Stimulated activated CD4-positive, alpha-beta T cell treated with anti-CD3 and anti-CD28 coated beads, Interleukin-4, amount 100 ng/mL, for 4 hours (primary cell): ENCODE results near the gene OR8B8.
"Not testable (repeated sequence)": the region's sequence is repeated elsewhere in the genome, so short reads cannot be mapped to it uniquely, and the experiment has no call there.

Experiments
- DNase-seq, 2 experiments: peaks; one replicate each; pipeline ENCODE4 v3.0.0-alpha.2; 2020

OR8B8 gene

GRCh38 chr11:124441081-124441480 lies 4.4 kb downstream of the OR8B8 start:
- DNase-seq, result no peak

DNA sequence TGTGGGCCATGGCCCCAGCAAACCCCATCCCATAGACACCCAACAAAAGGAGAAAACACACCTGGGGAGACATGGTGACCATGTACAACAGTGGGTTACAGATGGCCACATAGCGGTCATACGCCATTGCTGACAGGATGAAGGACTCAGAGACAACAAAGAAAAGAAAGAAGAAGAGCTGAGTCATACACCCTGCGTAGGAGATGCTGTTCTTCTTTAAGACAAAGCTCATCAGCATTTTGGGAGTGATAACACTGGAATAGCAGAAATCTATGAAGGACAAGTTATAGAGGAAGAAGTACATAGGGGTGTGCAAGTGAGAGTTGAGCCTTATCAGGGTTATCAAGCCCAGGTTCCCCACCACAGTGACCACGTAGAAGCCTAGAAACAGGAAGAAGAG lies 4.9 kb downstream of the OR8B8 start:
- DNase-seq, result no peak

DNA sequence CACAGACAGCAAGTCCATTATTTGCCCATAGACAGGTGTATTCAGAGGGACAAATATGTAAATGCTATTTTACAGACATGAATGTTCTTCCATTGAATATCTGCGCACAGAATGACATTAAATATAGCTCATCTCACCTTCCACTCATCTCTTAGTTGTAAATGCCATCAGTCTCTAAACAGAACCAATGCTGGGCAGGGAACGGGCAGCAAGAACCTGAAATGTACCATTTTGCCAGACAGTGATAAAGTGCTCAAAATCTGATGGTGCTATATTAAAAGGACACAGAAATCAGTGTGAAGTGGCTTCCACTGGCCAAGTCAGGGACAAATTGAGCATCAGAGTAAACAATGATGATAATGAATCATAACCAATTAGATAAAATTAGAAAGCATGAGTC lies 10.8 kb downstream of the OR8B8 start:
- DNase-seq, result no peak

DNA sequence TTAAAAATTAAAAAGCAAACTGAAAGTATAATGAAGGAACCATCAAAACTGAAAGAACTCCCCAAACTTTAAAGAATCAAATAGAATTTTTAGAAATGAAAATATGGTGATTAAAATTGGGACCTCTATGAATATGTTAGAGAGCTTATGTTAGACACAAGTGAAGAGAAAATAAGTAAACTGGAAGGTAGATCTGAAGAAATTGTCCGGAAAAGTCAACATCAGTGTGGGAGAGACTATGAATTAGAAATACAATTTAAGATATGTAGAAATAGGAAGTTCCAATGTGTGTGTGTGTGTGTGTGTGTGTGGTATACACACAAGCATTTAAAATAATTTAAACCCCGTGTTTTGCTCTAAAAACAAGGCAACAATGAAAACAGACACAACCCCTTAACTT lies 15.9 kb downstream of the OR8B8 start:
- no peak for DNase-seq

DNA sequence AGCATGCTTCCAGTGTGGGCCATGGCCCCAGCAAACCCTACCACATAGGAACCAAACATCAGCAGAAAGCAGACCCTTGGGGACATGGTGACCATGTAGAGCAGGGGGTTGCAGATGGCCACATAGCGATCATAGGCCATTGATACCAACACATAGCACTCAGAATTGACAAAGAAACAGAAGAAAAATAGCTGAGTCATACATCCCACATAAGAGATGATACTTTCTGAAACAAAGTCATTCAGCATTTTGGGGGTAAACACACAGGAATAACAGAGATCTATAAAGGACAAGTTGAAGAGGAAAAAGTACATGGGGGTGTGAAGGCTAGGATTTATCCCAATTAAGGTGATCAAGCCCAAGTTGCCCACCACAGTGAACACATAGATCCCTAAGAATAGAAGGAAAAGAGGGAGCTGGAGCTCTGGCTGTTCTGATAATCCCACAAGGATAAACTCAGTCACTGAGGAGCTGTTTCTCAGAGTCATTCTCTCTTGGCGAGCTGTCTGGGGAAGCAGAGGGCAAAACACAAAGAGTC lies 21.0 kb downstream of the OR8B8 start, which contains the start of gene OR8B4:
Gene OR8B4, minus strand, starts transcription at position 488 of the 538 bp plus-strand sequence. Its CDS starts 0 bp downstream, at position 488.
- no peak for DNase-seq

- no peak for DNase-seq
Observed at GRCh38 chr11:124421043-124421442, 24.5 kb downstream of the OR8B8 start.

DNA sequence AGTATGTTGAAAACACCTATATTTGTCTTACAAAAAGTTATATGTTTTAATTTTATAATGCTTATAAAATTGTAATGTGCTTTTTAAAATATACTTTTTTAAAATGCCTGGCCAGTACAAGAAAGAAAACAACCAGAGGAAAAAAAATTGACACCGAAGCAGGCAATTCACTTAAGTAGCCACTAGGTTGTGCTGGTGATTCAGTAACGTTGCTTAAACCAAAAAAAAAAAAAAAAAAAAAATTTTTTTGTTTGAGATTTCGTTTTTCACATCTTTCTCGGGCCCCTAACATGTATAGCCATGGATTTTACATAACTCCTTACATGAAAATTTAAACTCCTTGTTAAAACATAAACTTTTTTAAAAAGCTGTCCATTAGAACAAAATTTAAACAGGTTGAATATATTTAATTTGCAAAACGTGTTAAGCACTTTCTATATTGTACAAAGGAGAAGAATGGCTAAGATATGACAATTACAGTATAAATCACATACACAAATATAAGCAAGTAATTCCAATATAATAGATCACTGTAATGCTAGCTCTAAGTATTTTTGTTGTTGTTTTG lies 30.1 kb downstream of the OR8B8 start:
- no peak for DNase-seq

- DNase-seq, result no peak
Observed at GRCh38 chr11:124409906-124410305, 35.6 kb downstream of the OR8B8 start.

DNA sequence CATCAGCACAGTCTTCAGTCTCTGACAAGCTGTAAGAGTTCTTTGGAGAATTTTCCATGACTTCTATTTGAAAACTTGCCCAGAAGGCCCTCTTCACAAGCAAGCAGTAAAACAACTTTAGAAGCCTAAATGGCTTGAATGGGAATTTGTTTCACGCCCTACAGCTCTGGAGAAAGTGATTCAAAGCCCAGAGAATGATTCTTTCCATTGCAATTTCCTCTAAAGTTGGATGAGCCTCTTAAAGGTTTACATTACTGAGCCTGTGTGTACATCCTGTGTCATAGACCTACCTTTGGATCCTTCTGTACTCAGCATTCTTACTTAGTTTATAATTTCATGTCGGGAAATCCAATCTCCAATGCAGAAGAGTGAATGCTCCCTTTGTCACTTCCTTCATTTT lies 39.9 kb downstream of the OR8B8 start:
- DNase-seq, result no peak

GRCh38 chr11:124403186-124403585 lies 42.3 kb downstream of the OR8B8 start:
- not testable (repeated sequence) for DNase-seq

DNA sequence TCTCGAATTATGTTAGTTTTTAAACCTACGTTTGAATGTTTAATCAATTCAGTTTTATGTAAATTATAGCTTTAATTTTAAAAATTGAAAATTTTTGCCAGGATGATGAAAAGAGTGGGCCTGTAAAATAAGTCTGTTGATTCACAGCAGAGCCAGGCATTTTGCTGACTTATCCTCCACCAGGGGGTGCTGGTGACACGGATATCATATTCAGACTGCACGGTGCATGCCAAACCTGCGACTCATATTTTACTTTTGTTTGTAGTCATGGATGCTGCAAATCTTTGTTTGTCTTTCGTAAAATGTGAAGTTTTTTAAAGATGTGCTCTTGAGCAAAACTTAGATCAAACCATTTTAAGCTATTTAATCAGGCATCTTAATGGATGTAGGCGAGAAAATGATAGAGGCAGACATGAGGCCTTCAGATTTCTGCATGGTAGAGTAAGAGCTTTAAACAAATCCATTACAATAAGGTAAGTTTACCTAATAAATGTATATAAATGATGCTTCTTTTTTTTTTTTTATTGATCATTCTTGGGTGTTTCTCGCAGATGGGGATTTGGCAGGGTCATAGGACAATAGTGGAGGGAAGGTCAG lies 43.1 kb downstream of the OR8B8 start:
- DNase-seq, result peak in 1 of 2 experiments; percentile 28

DNA sequence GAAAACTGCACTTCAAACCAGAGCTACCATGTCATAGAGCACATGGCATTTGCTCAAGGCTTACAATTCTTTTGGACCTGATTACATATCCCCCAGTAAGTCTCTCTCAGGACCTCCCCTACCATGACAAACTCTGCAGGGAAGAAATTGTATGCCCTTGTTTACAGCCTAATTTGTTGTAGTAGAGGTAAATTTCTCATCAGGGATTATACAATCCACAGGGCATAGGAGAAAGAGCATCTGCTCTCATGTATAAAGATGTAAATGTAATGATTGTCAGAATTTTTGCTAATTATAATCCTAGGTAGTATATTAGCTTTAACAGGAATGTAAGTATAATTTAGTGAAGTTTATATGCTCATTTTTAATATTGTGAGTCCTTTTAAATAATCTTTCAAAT lies 46.6 kb downstream of the OR8B8 start, which contains the start of gene OR8B3:
Gene OR8B3, minus strand, starts transcription at position 101 of the 400 bp plus-strand sequence. CDS start 1,673 bp downstream, outside the sequence.
- no peak for DNase-seq

DNA sequence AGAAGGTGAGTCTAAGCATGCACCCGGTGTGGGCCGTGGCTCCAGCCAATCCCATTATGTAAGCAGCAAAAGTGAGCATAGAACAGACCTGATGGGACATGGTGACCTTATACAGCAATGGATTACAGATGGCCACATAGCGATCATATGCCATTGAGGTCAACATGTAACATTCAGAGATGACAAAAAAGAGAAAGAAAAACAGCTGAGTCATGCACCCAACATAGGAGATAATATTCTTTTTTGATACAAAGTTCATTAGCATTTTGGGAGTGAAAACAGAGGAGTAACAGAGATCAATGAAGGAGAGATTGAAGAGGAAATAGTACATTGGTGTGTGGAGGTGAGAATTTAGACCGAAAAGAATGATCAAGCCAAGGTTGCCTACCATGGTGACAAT lies 48.6 kb downstream of the OR8B8 start:
- DNase-seq, result not testable (repeated sequence)

GRCh38 chr11:124394408-124394807 lies 51.1 kb downstream of the OR8B8 start:
- DNase-seq, result no peak
